ENCODE results near the gene ALCAM.

ALCAM gene

DNA sequence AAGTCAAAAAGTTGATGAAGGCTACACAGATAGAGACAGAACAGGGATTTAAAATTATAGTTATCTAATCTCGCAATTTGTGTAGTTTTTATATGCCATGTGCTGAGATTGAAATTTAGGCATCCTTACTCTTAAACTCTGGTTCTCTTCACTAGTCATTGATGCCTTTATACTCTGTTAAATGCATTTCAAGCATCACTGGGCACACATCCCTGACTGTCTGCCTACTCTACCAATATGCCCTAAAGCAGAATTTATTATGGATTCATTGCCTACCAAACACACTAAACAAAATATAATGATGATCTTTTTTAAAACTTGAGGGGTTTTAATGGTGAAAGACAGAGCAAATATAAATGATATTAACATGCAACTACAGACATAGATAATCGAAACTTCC, 10.3 kb upstream of the ALCAM start:
- DNase-seq (ENCODE audit: low spot score): no peak

DNA sequence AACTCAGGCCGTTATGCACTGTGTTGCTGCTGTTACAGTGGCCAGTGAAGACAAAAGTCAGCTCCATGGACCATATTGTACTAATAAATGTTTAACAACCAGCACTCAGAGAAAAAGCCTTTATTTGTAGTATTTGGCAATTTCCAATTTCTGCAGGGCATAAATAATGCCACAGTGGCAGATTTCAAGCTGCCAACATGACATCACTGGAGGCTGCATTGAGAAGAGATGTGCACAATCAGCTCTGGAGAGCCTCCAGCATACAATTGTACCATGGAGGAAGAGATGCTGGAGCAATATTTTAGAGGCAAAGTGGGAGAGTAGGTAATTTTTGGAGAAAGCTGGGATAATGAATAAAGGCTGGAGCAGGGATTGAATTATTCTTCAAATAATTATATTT, 9.7 kb upstream of the ALCAM start:
- peak; percentile 41 for DNase-seq (ENCODE audit: low spot score)

DNA sequence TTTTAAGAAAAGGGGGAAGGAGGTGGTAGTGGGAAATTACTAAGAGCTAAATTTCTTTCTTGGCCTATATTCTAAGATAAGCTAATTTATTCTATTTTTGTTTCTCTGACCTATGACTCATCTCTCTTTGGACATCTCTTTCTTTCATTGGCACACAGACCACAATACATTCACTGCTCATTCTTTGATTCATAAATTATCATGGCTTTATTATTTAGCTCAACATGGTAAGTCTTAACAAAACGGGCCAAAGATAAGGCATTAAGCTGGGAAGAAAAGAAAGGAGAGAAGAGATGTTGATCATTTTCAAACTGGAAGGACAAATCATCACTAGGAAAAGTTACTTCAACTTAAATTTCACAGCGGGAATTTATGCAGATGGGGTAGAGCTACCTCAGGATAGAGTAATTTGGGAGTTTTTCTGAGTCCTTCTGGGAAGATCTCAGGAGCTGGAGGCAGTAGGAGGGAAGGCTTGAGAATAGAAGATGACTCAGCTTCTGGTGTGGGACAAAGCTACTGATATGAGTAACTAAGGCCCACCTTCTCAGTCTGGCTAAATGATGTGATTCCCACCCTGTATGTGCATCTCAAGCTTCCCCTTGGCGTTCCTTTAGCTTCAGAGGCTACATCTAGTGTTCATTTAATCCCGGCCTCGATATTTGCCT, 7.5 kb upstream of the ALCAM start:
- DNase-seq (ENCODE audit: low spot score): no peak

DNA sequence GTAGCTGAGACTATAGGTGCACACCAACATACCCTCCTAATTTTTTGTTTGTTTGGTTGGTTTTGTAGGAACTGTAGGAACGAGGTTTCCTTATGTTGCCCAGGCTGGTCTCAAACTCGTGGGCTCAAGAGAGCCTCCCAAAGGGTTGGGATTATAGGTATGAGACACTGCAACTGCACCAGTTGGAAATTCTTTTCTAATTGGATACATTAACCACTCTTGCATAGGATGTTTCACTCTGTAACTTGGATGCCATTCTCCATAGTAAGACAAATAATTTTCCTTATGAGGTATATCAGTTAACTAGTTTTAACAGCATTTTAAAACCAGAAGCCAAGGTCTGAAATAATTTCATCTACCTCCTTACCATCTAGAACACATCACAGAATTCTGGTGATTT, 6.7 kb upstream of the ALCAM start:
- no peak for DNase-seq (ENCODE audit: low spot score)

DNA sequence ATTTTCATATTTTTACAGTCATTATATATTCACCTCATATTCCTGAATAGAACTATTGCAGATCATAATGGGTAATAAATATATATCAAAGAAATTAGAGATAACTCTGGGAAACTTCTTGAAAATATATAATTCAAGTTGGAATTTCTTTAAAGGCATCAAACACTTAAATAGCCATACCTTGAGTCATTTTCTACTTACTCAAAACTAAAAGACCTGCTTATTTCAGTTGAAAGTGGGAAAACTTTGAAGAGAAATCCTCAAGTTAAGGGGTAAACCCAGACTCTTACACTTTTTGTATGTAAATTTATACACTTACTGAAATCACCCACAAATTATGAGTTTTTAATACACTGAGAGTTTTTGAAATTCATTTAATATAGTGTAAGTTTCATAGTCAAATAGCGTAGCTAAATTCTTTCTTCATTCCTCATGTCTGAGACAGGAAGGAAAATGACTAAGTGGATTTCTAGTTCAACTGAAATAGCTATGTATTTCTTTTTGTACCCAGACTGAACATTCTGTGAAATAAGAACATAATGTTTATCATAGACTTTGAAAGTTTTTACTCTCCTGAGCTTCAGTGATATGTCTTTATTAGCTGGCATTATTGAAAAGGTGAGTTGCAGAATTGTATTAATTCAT, 4.6 kb upstream of the ALCAM start:
- no peak for DNase-seq (ENCODE audit: low spot score)

DNA sequence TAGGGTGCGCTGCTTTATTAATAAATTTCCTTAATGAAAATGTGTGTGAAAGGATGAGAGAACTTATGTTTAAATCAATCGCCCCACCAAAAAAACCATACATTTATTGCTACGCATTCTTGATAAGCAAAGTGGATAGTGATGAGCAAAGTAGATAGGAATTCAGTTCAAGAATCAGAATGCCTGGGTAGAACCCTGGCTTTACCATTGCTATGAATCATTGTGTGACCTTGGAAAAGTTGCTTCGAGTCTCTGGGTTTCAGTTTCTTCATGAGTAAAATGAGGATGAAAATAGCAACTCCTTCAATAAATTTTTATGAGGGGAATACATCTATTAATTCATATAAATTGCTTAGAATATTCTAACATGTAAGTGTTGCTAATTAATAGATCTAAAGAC, 2.6 kb upstream of the ALCAM start:
- DNase-seq (ENCODE audit: low spot score): no peak

DNA sequence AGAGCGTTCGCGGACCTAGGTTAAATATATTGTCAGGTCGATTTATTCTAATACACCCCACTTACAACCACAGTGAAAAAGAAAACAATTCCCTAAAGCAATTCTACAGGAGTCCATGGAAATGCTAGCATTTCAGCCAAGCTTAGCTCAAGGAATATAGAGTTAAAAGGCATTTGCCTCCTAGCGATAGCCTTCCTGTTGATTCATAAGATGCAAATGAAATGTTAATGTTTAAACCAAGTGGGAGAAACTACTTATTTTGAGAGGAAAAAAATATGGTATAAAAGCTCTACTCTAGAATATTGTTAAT, 1.7 kb upstream of the ALCAM start:
- DNase-seq (ENCODE audit: low spot score): no peak

DNA sequence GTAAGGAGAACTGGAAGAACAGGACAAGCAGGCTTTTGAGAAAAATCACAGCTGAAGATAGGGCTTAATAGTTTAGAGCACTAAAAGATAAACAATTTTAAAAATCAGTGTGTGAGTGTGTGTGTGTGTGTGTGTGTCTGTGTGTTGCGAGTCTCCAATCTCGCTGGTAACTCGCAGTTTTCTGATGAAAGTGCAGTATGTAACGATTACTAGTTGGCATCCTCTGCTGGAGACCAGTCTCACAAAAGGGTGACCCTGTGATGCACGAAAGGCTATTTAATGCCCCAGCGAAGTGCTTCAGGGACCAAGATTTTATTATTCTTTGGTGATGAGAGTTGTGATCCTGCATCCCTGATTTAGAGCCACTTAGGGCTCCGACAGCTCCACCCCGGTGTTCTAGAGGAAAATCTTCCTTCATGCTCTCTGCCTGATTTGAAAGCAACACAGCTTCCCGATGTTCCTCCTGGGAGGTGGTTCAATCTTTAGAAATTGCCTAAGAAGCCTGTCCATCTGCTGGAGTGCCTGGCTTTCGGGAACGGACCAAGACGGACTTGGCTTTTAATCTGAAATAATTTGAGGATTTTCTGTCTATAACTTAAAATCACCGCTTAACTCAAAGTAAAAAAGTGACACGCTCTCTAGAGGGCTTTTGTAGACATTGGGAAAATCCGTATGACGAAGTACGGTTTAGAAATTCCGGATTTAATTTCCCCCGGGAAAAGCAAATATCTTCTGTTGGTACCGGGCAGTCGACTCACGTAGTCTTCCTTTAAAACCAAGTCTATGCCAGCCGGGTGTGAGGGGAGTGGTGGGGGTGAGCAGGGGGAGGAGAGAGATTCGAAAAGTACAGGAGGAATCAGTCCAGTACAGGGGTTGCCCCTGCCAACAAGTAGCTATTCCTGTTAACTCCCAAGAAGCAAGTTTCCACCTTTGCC, 1.1 kb upstream of the ALCAM start:
- DNase-seq (ENCODE audit: low spot score): peak; percentile 61

DNA sequence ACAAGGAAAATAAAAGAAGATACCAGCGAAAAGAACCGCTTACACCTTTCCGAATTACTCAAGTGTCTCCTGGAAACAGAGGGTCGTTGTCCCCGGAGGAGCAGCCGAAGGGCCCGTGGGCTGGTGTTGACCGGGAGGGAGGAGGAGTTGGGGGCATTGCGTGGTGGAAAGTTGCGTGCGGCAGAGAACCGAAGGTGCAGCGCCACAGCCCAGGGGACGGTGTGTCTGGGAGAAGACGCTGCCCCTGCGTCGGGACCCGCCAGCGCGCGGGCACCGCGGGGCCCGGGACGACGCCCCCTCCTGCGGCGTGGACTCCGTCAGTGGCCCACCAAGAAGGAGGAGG, 325 bp downstream of the ALCAM start:
- peak; percentile 42 for DNase-seq (ENCODE audit: low spot score)

DNA sequence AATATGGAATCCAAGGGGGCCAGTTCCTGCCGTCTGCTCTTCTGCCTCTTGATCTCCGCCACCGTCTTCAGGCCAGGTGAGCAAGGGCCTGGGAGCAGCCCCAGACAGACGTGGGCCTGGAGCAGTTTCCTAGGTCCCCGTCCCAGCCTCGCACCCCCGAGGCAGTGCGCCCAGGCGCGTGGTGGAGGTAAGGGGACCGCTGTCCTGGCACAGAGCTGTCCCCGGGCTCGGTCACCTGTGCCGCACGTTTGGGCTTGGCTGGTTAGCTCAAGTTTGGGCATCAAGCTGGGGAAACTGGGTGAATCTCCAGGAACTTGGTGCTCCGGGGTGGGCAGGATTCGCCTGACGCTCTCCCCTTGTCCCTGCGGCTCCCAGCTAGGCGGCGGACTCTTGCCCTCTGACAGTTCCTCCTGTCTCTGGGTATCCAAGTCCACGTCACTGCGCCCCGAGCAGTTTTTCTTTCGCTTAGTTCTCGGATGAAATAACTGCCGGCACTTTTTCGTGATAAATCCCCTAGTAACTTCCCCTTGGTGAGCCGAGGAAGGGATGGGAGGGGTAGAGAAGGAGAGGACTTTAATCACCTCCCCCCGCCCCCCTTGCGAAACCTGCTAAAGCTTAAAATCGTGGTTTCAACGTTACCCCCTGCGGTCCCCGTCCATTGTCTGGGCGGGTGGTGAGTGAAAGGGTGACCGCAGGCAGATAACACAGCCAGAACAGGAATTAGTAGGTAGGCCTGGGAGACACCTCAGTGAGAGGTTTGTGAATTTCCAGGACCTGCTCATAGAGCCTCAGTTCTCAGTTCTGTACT, 901 bp downstream of the ALCAM start:
- DNase-seq (ENCODE audit: low spot score): peak; percentile 81

DNA sequence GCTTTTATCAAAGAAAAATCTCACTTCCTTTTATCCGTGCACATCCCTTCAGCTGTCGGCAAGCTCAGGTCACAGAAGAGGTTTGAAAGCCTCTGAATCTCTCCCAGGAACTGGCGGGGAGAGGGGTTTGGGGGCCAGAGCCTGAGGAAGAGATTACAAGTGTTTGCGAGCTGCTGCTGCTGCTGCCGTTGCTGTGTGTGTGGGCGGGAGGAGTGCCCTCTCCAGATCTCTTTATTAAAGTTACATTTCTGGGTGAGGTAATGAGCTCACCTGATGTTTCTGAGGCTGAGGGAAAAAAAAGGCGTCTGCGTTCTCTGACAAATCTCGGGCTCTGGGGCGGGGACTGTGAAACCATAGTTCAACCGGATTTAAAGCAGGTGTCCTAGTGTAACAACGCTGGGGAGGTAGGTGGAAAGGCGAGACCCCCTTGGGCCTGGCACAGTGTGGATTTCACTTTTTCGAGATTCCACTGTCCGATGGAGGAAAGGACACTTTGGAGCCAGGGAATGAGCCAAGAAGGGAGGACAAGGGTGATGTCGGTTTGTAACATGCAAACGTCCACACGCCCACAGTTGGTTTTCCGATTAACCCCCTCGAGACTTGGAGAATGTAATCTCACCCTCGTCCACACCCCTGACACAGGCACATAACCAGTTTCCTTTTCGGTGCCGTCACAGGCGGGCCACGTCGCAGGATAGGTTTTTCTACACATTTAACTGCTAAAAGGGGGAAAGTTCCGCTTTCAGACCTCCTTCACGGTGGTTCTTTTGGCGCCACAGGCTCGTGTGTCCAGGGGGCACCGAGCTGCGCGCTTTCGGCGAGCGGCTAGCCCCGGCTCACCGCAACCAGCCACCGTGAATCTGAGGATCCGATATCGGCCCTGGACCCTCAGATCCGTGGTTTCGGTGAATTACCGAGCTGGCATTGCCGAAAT, 2.1 kb downstream of the ALCAM start:
- DNase-seq (ENCODE audit: low spot score): peak; percentile 77

DNA sequence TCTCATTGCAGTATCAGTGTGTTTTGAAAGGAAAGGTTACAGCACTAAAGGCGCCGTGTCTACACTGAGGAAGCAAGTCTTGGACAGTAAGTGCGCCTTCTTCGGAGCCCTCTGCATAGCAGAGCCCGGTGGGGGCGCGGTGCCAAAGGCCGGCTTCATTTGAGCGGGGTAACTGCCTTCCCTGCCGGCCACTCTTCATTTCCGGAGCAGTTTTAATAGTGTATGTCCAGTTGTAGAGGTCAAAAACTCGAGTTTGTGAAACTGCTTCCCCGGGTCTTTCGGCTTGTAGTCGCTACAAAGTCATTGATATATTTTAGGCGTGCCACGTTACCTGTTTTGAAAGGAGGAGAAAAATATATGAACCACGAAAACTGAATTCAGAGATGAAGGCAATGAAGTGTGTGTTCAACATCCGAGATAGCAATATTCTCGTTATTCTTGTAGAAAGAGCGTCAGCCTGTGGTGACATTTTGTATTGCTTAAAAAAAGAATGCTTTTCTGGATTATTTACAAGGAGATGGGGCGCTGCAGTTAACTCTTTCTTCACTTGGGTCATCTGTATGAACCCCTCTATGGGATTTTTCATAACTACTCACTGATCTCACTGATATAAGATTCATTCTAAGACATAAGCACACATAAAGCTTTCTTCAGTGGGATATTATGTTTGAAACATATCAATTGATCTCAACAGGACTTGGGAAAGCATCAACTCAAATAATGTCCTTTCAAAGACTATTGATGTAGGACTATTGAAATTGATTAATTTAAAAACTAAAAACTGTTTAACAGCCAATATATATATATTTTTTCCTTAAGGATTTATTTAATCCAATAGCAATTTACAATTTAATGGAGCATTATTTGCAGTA, 3.0 kb downstream of the ALCAM start:
- peak; percentile 84 for DNase-seq (ENCODE audit: low spot score)

DNA sequence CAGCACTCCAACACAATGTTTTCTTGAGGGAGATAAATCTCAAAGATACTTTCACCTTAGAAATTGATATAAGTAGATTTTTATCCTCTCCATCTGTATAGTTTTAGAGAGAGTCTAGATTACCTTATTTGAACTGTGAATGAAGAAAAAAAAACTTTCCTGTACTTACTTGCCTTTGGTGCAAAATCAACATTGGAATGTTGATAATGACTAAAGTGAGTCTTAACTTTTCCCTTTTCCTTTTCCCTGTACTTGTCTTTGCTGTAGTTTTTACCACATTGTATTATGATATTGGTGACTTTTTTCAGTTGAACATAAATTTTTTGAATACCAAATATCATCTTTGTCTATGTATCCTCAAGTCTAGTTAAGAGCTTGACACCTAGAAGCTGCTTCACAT, 6.7 kb downstream of the ALCAM start:
- DNase-seq (ENCODE audit: low spot score): no peak

DNA sequence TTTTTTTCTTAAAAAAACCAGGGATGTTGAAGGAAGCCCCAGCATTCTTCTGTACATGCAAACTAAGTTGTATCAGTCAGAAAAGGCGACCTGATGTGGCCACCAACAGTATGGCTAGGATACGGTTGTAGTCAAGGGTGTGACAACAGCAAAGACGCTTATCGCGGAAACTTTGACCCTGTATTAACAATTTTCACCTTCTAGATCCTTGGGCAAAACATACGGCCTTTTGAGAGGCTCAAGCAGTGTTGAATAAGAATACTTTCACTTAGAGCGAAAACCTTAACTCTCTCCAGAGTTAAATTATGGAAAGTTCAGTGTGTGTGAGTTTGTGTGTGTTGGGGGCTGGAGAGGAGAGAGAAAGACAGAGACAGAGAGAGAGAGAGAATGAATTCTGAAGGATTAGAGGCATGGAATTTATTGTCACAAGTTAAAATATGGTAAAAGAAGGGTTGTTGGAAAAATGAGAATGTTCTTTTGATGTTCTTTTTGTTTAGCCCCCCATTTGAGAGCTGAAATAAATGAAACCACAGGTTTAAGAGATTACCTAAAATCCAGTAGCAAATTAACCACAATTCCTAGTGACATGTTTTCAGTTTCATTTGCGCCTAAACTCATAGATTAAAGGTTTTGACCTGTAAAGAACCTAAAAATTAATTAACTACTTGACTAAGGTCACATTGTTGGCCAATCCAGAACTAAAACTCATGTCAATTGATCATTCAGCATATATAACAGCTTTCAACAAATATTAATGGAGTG, 9.2 kb downstream of the ALCAM start:
- no peak for DNase-seq (ENCODE audit: low spot score)

DNA sequence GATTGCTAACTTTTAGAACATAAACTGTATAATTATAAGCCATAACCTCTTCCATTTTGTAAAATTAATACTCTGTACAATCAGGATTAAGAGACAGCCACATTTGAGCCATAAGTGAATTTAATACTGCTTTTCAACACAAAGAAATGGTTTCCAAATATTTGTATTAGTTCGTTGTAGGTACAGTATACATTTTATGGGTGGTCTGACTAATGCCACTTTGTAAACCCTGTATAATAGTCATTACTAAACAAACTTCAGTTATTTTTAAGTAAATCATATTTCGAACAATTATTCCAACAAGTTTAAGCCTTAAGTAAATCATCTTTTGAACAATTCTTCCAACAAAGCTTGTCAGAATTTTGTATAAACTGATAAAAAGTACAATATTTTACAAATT, 11.0 kb downstream of the ALCAM start:
- DNase-seq (ENCODE audit: low spot score): no peak

DNA sequence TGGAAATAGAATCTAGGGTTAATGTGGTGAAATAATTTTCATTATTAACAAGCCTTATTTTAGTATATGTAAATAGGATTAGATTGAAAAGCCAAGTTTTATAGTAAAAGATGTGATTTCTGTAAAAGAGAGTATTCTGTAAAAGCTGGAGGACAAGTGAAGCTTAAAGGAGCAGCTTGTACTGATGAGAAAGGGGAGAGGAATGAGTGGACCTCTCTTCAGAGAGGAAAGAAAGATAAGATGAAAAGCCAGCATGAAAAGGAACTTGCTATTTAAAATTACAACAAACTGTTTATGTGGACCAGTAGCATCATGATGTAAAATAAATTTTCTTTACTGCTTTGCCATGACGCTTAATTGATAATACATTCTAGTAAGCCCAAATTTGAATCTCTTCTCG, 18.5 kb downstream of the ALCAM start:
- DNase-seq (ENCODE audit: low spot score): no peak

DNA sequence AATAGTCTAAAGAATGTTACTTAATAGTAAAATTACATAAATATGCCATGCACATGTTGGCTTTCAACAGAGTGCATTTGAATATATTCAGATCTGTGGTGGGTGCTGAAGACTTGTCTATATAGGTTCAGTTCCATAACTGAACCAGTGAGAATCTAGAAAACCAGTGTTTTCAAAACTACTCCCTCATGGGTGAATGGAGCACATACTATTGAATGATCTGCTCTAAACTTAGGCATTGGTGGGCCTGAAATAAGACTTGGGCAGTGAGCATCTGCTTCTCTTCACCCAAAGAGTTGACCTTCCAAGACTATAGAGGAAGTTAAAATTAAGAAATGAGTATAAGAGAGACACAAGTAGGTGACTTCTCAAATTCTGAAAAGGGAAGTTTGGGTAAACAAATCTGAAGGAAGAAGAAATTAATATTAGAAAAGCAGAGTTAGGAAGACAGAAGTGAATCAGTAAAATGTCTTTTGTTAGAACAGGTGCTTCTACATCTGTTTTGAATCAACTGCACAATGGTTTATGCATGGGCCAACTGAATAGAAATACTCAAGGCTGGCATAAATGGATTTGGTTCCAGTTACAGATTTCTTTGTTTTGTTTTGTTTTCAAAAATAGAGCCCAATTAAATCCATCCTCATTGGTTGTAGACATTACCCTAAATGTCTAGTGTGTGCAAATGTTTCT, 19.3 kb downstream of the ALCAM start:
- DNase-seq (ENCODE audit: low spot score): no peak

DNA sequence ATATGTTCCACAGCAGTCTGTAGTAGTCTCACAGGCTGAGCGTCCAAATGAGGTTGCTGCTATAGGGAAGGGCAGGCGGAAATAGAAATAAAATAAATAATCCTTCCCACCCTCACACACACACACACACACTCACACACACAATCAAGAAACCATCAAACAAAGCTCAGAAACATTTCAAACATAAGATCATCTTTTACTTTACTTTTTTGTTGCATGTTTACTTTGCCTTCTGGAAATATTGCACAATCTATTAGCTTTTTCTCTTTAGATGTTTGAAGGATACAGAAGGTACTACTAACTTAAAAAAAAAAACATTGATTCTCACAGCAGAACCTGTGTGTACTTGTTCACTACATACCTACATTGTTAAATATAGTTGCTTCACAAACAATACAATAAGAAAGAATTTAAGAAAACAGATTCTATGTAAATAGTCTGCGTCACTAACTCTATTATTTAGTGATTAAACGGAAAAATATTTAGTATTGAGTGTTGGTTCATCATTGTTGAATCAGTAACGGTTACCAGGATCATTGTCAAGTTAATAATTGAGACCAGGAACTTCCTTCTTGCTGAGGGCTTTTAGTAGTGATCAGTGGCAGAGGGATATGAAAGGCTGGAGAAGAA, 20.5 kb downstream of the ALCAM start:
- DNase-seq (ENCODE audit: low spot score): no peak

DNA sequence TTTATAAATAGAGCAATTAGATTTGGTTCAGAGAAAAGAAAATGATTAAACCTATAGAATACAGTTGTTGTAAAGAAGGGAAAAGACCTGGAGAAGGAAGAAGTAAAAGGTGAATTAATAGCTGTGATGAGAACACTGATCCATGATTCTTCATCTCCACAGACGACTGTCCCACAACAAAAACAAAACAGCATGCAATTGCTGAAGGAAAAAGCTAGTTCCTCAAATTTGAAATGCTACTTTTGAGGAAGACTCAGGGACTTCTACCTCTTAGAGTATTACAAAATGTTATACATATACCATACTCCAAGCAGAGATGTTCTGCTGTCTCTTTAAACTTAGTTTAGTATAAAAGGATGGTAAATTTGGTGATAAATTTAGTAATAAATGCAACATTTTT, 21.5 kb downstream of the ALCAM start:
- no peak for DNase-seq (ENCODE audit: low spot score)
